GM21447 (cell line): ENCODE data around the gene ARMC6.

Source experiments
- ATAC-seq: cut with Tn5 transposase; IDR thresholded peaks from one replicate; pipeline ENCODE4 v1.9.1; 2021; ENCODE audit not compliant: unreplicated experiment

The ARMC6 gene

GRCh38 chr19:19054315-19054938 lies 21.0 kb downstream of the ARMC6 start:
- no peak for ATAC-seq

DNA sequence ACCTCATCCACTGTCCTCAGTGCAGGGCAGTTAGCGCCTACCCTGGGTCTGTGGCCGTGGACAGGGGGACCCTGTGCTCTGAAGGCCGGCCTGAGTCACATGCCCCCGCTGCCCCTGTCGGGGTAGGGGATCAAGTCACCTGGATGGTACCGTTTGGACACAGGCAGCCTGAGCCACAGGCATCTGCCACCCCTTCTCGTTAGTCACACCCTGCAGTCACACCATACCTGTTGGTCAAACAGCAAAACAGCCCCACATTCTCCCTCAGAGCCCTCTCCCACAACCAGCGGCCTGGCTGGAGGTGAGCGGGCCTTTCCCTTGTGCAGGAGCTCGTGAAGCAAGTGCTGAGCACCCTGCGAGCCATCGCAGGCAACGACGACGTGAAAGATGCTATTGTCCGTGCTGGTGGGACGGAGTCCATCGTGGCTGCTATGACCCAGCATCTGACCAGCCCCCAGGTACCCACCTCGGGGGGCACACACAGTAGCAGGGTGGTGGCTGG lies 21.6 kb downstream of the ARMC6 start:
- ATAC-seq = no peak

DNA sequence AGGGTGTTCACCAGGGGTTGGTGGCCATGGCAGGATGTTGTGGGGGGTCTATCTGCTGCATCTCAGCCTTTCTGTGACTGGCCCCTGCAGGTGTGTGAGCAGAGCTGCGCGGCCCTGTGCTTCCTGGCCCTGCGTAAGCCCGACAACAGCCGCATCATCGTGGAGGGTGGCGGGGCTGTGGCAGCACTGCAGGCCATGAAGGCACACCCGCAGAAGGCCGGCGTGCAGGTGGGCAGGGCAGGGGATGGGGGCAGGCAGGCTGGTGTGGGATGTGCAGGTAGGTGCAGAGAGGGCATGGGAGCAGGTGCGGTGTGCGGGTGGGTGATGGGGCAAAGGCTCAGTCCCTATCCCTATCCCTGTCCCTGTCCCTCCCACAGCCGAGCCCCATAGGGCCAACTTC lies 22.3 kb downstream of the ARMC6 start:
- ATAC-seq = no peak

GRCh38 chr19:19056636-19057275 lies 23.4 kb downstream of the ARMC6 start:
- no peak for ATAC-seq

GRCh38 chr19:19057317-19057716 lies 23.9 kb downstream of the ARMC6 start:
- no peak for ATAC-seq

DNA sequence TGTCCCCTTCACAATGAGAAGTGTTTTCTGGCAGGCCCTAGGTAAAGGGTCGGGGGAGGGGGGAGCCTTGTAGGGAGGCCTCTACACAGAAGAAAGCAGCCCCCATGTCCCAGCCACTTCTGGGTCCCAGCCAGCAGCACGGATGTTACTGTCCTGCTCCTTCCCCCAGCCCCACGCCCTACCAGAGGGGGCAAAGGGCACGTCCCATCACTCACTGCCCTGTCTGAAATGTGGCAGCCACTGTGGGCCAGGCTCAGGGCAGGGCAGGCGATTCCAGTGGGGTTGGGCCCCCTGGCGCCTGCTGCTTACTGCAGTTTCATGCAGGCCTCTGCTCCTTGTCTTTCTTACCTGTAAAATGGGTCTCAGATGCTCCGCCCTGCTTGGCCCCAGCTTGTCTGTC lies 24.3 kb downstream of the ARMC6 start:
- ATAC-seq = no peak

DNA sequence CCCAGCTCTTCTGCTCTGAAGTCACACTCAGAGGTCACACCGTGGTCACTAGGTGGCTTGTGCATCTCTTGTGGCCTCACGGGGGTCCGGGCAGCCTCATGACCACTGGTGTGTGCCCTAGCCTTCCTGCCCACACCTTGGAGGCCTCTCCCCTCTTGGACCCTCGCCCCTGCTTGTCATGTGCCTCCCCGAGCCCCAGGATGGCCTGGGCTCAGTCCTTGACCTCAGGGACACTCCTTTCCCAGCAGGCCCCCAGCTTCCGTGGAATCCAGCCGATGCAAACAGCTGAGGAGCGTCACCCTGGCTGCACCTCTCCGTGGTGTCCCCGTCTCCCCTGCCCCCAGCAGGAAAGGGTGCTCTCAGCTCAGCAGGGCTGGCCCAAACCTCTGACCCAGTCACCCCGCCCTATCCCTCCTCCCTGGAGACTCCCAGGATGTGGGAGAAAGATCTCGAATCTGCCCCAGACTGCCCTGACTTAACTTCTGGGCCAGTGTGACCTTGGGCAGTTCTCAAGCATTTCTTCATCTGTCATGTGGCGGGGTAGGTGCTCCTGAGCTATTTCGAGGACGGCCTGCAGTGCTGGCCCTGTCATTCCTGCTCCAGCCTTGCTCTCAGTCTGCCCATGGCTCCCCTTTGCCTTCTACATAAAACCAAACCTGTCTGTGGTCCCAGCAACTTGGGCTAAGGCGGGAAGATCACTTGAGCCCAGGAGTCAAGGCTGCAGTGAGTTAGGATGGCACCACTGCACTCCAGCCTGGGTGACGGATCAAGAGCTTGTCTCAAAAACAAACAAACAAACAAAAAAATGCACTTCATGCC lies 25.8 kb downstream of the ARMC6 start:
- ATAC-seq = no peak

DNA sequence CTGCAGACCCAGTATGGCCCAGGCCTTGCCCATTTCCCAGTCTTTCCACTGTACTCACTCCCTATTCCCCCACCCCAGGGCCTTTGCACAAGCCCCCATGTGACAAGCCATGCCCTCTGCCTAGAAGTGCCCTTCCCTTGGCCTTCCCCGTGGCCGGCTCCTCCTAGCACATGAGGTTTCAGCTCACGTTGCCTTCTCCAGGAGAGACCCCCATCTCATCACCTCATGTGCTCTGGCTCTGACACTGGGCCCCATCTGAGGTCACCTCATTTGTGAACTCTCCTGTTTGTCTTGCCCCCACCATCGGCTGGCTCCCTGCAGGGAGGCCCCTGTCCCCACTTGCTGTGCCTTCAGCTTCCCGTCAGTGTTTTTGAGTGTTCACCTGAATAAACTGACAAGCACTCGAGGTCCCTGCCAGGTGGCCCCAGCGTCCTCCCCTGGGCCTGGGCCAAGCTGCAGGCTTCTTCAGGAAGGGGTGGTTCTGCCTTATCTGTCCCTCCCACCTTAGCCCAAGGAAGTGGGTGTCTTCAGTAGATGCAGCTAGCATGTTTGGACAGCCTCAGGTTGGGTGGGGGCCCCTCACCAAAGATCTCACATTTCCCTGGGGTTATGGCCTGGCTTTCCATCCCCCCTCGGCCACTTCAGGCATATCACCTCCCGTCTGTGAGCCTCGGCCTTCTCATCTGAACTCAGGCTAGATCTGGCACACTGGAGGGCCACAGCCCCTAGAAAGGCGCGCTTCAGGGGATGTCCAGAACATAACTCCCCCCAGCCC lies 26.6 kb downstream of the ARMC6 start:
- ATAC-seq = no peak

DNA sequence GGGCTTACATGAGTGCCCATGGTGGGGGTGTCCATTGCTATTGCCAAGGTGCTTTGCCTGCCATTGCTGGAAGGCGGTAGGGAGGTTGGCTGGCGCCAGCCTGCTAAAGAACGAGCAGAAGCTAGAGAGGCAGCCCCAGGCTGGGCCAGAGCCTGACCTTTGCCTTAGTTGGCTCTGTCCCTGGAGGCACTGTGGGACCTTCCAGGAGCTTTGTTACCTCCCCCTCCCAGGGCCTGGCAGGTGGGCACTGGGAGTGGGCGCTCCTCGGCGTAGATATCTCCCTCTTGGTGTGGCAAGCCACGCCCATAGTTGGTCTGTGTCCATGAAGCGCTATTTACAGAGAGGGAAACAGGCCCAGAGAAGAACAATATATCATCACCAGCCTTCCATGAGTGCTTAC lies 28.1 kb downstream of the ARMC6 start:
- no peak for ATAC-seq

- no peak for ATAC-seq
These were observed 29.2 kb downstream of the ARMC6 start for GRCh38 chr19:19062454-19063182.

GRCh38 chr19:19063183-19064097 lies 30.0 kb downstream of the ARMC6 start, which contains the start of gene SLC25A42:
TSS of gene SLC25A42 (plus strand) at chr19:19063994. CDS start at chr19:19096125, 32,131 bp downstream.
- peak; percentile 87 for ATAC-seq

GRCh38 chr19:19064098-19064722 lies 30.8 kb downstream of the ARMC6 start:
- ATAC-seq = peak; percentile 3

GRCh38 chr19:19064811-19065745 lies 31.7 kb downstream of the ARMC6 start:
- no peak for ATAC-seq

- no peak for ATAC-seq
These were observed 34.1 kb downstream of the ARMC6 start for GRCh38 chr19:19067276-19068072.

DNA sequence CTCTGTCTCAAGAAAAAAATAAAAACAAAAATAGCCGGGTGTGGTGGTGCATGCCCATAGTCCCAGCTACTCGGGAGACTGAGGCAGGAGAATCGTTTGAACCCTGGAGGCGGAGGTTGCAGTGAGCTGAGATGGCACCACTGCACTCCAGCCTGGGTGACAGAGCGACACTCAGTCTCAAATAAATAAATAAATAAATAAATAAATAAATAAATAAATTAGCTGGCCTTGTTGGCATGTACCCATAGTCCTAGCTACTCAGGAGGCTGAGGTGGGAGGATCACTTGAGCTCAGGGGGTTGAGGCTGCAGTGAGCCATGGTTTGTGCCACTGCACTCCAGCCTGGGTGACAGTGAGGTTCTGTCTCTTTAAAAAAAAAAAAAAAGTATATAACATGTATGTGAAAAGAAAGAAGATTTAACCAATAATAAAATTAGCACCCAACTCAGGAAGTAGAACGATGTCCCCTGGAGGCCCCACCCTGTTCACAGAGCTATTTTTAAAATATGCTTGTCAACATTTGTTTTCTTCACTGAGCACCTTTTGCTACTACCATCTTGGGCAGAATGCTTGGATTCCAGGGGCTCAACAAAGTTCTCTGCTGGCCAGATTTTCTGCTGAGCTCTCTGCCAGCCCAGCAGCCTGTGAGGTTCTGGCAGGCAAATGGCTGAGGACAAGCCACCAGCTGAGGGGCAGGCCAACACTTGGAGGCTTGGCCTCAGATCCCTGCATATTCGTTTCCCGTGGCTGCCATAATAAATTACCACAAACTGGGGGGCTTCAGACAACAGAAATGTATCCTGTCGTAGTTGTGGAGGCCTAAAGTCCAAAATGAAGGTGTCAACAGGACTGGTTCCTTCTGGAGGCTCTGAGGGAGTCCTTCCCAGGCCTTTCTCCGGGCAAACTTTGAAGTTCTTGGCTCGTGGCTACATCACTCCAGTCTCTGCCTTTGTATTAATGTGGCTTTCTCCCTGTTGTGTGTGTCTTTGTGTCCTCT lies 35.6 kb downstream of the ARMC6 start:
- no peak for ATAC-seq

DNA sequence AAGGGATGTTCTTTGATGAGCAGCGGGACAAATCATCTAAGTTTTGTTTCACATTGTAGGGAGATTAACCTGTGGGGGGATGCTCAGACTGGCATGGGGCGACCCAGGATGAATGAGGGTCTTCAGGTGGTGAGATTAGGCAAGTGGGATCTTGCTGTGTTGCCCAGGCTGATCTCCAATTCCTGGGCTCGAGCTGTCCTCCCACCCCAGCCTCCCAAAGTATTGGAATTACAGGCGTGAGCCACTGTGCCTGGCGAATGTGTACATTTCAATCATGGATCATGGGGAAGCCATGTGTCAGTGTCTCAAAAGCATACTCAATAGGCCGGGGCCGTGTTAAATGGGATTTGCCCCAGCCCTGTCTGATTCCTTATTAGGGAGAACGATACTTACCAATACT lies 38.5 kb downstream of the ARMC6 start:
- no peak for ATAC-seq
